ENCODE data around the gene GPR148. TPM values are rescaled to one million over a fixed set of nuclear protein-coding genes. Genes with fewer than 3 reads are reported as not detected.

GPR148 gene
- total RNA-seq, 1 experiment from 2014 or later: not detected

- Histone ChIP-seq H3K4me1 (no peaks in the 10 kb centered on the region), H3K27me3 (replicated peaks; ENCODE audit: control insufficient read depth, insufficient read depth, low read length) (no peaks in the 10 kb centered on the region), H3K4me3 (ENCODE audit: low read depth, low read length) (no peak overlapping the region), H3K9me3 (no peaks in the 10 kb centered on the region), H3K36me3 (ENCODE audit: control insufficient read depth, insufficient read depth, low read length) (no peaks in the 10 kb centered on the region)
- Mint-ChIP-seq H3K27me3 (ENCODE audit: insufficient read depth, unreplicated experiment) (peaks cover 18% of the 10 kb centered on the region), H3K9me3 (ENCODE audit: unreplicated experiment) (no peaks in the 10 kb centered on the region), H3K27ac (ENCODE audit: unreplicated experiment) (no peak overlapping the region), H3K36me3 (ENCODE audit: insufficient read depth, unreplicated experiment) (no peaks in the 10 kb centered on the region), H3K4me3 (ENCODE audit: unreplicated experiment) (no peak overlapping the region), H3K4me1 (ENCODE audit: low read depth, unreplicated experiment) (no peaks in the 10 kb centered on the region)
- ChIA-PET CTCF (no interaction called here), POLR2A (no interaction called here)
- TF ChIP-seq CTCF (IDR thresholded peaks at IDR 0.05; ENCODE audit: insufficient read depth in 1 of 2, low read depth in 1 of 2, low read length in 1 of 2, severe bottlenecking in 1 of 2, unreplicated experiment in 1 of 2): no peak
- no peak for DNase-seq
- no TSS peak for BruUV-seq (replicated peaks)
- intact Hi-C loops (cut with micrococcal nuclease; ENCODE audit: unreplicated experiment): no loop called here
Measured at GRCh38 chr2:130759906-130760753, 31.3 kb downstream of the GPR148 start.

GRCh38 chr2:130760754-130761751 lies 32.2 kb downstream of the GPR148 start:
- no peak for TF ChIP-seq CTCF (IDR thresholded peaks at IDR 0.05; ENCODE audit: insufficient read depth in 1 of 2, low read depth in 1 of 2, low read length in 1 of 2, severe bottlenecking in 1 of 2, unreplicated experiment in 1 of 2)
- Histone ChIP-seq H3K9me3 (no peaks in the 10 kb centered on the region), H3K4me1 (no peaks in the 10 kb centered on the region), H3K36me3 (ENCODE audit: control insufficient read depth, insufficient read depth, low read length) (no peaks in the 10 kb centered on the region), H3K27me3 (replicated peaks; ENCODE audit: control insufficient read depth, insufficient read depth, low read length) (no peaks in the 10 kb centered on the region), H3K4me3 (ENCODE audit: low read depth, low read length) (no peak overlapping the region)
- ChIA-PET CTCF (interaction anchor here (0.5 kb wide), 1 partner anchor 43 kb away, joined by 3 read pairs; no protein-coding TSS in a partner anchor), POLR2A (no interaction called here)
- intact Hi-C loops (cut with micrococcal nuclease; ENCODE audit: unreplicated experiment): no loop called here
- peaks cover 15% of the 10 kb centered on the region for H3K27me3 Mint-ChIP-seq (ENCODE audit: insufficient read depth, unreplicated experiment)
- H3K4me3 Mint-ChIP-seq (ENCODE audit: unreplicated experiment): no peak overlapping the region
- no peaks in the 10 kb centered on the region for H3K4me1 Mint-ChIP-seq (ENCODE audit: low read depth, unreplicated experiment)
- no peaks in the 10 kb centered on the region for H3K36me3 Mint-ChIP-seq (ENCODE audit: insufficient read depth, unreplicated experiment)
- no peaks in the 10 kb centered on the region for H3K9me3 Mint-ChIP-seq (ENCODE audit: unreplicated experiment)
- no TSS peak for BruUV-seq (replicated peaks)
- DNase-seq: no peak
- no peak overlapping the region for H3K27ac Mint-ChIP-seq (ENCODE audit: unreplicated experiment)
